T-helper 1 cell (primary cell): Measurements from ENCODE around the gene TRPC5OS.

Experiments
- DNase-seq, 5 donors: peaks; one replicate each; pipeline ENCODE4 v3.0.0-alpha.2; 2012 to 2020

The TRPC5OS gene

GRCh38 chrX:111914398-111915090, 38.6 kb downstream of the TRPC5OS start:
- DNase-seq, result no peak

DNA sequence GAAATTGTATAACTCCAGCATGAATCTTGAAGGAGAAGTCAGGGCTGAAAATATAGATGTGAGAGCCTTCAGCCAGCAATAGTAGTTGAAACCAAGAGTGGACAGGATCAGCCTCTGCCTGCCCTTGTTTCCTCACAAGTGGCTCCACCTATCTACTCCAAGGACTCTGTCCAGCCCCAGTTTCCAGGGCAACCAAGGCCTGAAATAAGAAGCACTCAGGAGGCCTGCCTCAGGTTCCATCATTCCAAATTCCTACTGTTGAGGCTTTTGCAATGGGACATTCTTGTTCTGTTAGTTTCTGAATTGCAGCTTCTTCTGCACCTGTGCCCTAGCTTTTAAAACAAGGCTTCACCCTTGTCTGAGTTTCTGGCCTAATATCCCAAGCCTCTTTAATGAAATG, 41.6 kb downstream of the TRPC5OS start:
- DNase-seq, result no peak

DNA sequence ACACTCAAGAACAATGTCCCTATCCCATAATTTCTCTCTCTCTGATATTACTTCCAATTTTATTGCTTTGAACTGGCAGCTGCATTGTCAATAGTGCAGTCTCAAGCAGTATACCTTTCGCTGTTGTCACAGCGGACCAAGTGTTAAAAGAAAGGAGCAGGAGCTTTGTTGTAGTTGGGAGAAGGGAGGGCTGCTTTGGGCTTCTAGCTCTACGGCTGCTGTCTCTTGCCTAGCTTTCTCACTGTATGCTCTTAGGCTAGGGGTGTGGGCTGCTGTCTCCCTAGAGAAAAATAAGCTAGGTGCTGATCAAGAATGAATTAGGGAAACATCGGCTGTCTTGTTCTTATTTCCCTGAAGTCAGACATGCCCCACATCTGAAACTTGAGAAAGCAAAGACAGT, 52.5 kb downstream of the TRPC5OS start:
- no peak for DNase-seq
